T-helper 2 cell treated with Interferon-gamma antibody and Interleukin-4, amounts not matched to agents 100 ng/mL and 5 ng/mL, for 36 hours (primary cell): Measurements from ENCODE around the gene BAIAP2L1. TPM values are rescaled to one million over a fixed set of nuclear protein-coding genes. Genes with fewer than 3 reads are reported as not detected.
"Not testable (repeated sequence)": the region's sequence is repeated elsewhere in the genome, so short reads cannot be mapped to it uniquely, and the experiment has no call there.

Experiments used
- intact Hi-C: fragments of 100-400 bp; cut with micrococcal nuclease; formaldehyde crosslinking; loops from one replicate; pipeline ENCODE4 v1.15.1; 2023
- total RNA-seq: library from RNA; stranded (reverse); gene quantifications from 2 replicates; pipeline ENCODE4 v1.2.3, GENCODE V29; 2022

The BAIAP2L1 gene
- total RNA-seq, 1 donor from 2014 or later: 1.1 TPM

- intact Hi-C loops: no loop called here
Measured at GRCh38 chr7:98323597-98324322, 77.1 kb downstream of the BAIAP2L1 start.

- intact Hi-C loops: no loop called here
Measured at GRCh38 chr7:98322331-98323270, 78.3 kb downstream of the BAIAP2L1 start.

GRCh38 chr7:98321301-98321700, 79.6 kb downstream of the BAIAP2L1 start:
- intact Hi-C loops: no loop called here

GRCh38 chr7:98319176-98319575, 81.7 kb downstream of the BAIAP2L1 start:
- intact Hi-C loops: no loop called here

DNA sequence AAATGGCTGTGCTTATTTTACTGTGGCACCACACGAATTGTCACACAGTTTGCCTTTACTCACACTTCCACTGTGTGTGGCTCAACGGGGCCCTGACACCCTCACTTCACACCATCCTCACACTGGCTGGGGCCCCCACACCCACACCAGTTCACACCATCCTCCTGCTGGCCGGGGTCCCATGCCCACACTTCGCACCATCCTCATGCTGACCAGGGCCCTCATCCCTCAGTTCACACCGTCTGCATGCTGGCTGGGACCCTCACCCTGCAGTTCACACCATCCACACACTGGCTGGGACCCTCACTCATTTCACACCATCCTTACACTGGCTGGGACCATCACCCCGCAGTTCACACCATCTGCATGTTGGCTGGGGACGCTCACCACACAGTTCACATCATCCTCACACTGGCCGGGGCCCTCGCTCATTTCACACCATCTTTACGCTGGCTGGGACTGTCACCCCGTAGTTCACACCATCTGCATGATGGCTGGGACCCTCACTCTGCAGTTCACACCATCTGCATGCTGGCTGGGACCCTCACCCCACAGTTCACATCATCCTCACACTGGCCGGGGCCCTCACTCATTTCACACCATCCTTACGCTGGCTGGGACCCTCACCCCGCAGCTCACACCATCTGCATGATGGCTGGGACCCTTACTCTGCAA, 83.4 kb downstream of the BAIAP2L1 start:
- intact Hi-C loops: no loop called here

DNA sequence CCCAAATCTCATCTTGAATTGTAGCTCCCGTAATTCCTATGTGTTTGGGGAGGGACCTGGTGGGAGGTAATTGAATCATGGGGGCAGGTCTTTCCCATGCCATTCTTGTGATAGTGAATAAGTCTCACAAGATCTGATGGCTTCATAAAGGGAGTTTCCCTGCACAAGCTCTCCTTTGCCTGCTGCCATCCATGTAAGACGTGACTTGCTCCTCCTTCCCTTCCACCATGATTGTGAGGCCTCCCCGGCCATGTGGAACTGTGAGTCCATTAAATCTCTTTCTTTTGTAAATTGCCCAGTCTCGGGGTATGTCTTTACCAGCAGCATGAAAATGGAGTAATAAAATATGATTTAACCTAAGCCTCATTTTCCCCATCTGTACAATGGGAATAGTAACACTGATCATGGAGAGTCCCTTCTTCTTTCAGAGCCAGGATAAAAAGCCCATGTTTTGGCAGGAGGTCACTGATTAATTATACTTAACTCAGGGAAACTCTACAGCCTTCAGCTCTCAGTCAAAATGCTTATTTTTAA, 84.8 kb downstream of the BAIAP2L1 start:
- intact Hi-C loops: not testable (repeated sequence)

GRCh38 chr7:98315318-98315993, 85.4 kb downstream of the BAIAP2L1 start:
- intact Hi-C loops: no loop called here

DNA sequence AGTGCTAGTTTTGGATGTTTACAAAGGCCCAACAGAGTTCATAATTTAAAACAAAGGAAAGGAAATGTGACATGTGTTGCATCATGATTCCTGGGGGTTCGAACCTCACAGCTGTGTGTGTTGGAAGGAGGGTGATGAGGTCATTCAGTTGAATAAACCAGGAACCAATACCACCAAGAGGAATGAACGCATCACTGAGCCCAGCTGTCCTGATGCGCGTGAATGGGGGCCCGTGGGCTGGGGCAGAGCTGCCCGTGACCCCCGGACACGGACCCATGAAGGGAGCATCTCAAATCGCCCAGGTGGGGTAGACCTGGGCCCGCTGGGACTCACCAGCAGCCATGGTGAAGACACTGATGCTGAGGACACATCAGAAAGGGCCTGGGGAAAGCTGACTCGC, 86.4 kb downstream of the BAIAP2L1 start:
- intact Hi-C loops: no loop called here

GRCh38 chr7:98312201-98312600, 88.7 kb downstream of the BAIAP2L1 start:
- intact Hi-C loops: no loop called here

DNA sequence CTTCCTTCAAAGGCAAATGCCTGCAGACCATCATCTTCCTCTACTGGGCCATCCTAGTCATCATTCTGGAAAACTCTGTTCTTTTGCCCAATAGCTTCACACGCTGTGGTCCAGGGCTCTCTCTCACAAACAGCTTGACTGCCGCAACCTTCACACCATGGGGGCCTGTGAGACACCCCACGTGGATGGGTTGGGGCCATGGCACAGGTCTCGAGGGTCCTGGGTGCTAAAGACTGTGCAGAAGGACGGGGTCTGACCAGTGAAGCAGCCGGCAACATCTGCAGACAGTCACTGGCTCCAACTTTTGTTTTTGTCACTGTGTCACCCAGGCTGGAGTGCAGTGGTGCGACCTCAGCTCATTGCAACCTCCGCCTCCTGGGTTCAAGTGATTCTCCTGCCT, 91.3 kb downstream of the BAIAP2L1 start:
- intact Hi-C loops: no loop called here

GRCh38 chr7:98307971-98308466, 92.9 kb downstream of the BAIAP2L1 start:
- intact Hi-C loops: no loop called here

- intact Hi-C loops: no loop called here
Measured at GRCh38 chr7:98305951-98306535, 94.8 kb downstream of the BAIAP2L1 start.

- intact Hi-C loops: no loop called here
Measured at GRCh38 chr7:98303906-98304305, 97.0 kb downstream of the BAIAP2L1 start.

- intact Hi-C loops: no loop called here
Measured at GRCh38 chr7:98303176-98303865, 97.6 kb downstream of the BAIAP2L1 start.

DNA sequence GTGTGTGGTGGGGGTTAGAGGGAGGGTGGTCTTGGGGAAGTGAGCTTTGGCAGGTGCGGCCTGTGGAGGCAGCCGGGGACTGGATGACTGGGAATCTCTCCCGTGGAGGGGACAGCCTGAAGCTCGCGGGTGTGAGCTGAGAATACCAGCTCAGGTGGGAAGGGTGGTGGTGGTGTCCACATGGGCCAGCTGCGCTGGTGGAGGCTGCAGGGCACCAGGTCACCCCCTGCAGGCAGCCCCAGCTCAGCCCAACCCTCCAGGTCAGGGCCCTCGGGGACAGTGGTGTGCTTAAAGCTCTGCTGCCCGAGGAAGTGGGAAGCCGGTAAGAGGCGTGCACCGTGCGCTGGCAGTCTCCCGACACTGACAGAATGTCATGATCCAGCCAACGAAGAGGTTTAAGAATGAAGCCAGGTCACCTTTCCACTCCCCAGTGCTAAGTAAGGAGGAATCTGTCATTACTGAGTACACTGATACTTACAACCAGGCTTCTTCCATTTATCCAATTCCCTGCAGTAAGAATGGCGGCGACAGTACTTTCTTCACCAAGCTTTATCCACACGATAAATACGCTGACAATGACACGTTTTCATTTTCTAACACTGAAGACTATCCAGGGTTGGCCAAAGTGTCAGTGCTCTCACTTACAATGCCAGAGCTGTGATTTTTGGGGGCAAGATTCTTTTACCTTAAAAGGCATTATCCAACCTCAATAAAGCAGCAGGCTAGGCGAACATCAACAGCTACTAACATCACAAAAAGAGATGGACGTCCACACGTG, 99.0 kb downstream of the BAIAP2L1 start:
- intact Hi-C loops: no loop called here

DNA sequence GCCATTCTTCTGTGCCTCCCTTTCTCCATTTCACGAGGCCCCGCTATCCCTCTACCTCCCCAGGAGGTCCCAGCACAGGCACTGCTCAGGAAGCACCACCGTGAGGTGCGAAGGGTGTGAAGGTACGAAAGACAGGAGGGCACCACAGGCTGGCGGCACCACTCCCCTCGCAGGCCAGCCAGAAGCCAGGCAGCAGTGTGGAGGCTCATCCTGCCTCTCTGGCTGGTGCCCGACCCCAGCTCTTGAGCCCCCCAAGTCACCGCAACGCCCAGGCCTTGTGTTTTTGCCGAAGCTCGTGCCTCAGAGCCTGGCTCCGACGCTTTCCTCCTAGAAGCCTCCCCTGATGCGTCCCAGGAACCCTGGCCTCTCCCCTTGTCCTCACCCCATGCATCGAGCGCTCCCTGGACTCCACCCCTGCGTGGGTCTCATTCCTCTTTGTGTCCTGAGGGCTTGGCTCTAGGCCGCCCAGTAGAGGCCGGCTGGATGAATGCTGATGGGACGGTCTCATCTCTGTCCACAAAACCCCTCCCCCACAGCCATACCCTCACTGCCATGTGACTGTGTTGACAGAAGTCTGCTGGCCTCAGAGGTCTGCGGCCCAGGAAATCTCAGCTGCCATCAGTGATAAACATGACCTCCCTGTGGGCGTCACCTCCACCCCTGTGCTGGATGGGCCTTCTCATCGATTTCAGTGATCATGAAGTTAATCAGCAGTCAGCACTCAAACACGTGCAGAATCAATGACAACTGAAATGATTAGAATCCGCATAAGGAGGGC, 100.1 kb downstream of the BAIAP2L1 start:
- intact Hi-C loops: no loop called here

DNA sequence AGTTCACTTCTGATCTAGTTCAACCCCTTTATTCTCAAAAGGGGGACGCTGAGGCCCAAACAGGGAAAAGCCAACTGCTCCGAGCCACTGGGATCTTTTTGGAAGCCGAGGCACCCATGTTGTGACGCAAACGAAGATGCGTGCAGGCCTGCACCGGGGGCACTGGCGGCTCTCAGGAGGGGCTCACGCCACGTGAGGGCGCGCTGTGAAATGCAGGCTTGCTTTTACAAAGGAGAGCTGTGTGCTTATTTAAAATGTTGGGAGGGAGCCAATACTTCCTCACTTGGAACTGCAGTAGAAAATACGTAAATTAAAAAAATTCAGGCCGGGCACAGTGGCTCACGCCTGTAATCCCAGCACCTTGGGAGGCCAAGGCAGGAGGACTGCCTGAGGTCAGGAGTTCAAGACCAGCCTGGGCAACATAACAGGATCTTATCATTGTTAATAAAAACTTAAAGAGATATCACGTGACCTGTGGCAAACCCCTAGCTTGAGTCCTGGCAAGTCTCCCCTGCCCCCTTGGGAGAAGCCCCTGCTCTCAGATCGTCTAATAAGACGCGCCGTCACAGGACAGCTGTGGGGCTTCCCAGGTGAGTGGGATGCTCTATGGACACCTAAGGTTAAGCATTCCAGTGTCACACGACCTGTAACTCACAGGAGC, 103.1 kb downstream of the BAIAP2L1 start:
- intact Hi-C loops: no loop called here

GRCh38 chr7:98296833-98297232, 104.1 kb downstream of the BAIAP2L1 start:
- intact Hi-C loops: no loop called here
